Hepatocyte (in vitro differentiated cells): ENCODE results near the gene OTOGL.

Source experiments
- EZH2 ChIP-seq: fragments of 200-600 bp; sonication (generic); IDR thresholded peaks from 2 replicates; pipeline ENCODE4 v1.6.1; 2016; ENCODE audit warnings: antibody characterized with exemption, mild to moderate bottlenecking, borderline replicate concordance
- EZH2phosphoT487 ChIP-seq: fragments of 200-600 bp; sonication (generic); IDR thresholded peaks from one replicate; pipeline ENCODE4 v1.6.1; 2018; ENCODE audit warnings: antibody characterized with exemption, mild to moderate bottlenecking, low read depth, moderate library complexity; ENCODE audit not compliant: unreplicated experiment, severe bottlenecking
- TF ChIP-seq, protein P1 (sequence below): fragments of 200-600 bp; sonication (generic); IDR thresholded peaks from 2 replicates; pipeline ENCODE4 v1.5.1; 2016; ENCODE audit warnings: antibody characterized with exemption, mild to moderate bottlenecking; ENCODE audit not compliant: poor library complexity

DNA sequence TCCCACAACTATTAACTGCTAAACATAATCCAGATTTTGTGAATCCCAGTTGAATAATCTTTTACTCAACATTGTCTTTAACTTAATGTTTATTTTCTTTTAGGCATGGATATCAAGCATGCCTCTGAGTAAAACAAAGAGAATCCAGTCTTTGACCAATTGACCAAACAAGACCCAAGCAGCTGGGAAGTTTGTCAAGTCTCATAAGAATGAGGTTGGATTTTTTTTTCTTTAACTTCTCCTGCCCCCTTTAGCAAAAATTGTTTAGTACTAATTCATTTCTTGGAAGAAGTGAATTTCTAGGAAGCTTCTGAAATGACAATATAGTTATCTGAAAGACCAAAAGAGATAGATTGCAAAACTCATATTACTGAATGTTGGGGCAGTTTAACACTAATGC is 89.9 kb downstream of the OTOGL start:
- TF ChIP-seq, protein P1, sequence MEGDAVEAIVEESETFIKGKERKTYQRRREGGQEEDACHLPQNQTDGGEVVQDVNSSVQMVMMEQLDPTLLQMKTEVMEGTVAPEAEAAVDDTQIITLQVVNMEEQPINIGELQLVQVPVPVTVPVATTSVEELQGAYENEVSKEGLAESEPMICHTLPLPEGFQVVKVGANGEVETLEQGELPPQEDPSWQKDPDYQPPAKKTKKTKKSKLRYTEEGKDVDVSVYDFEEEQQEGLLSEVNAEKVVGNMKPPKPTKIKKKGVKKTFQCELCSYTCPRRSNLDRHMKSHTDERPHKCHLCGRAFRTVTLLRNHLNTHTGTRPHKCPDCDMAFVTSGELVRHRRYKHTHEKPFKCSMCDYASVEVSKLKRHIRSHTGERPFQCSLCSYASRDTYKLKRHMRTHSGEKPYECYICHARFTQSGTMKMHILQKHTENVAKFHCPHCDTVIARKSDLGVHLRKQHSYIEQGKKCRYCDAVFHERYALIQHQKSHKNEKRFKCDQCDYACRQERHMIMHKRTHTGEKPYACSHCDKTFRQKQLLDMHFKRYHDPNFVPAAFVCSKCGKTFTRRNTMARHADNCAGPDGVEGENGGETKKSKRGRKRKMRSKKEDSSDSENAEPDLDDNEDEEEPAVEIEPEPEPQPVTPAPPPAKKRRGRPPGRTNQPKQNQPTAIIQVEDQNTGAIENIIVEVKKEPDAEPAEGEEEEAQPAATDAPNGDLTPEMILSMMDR, result no peak
- TF ChIP-seq EZH2, result no peak
- TF ChIP-seq EZH2phosphoT487, result no peak
